OCI-LY7 (cell line): ENCODE measurements around the gene AGRN. TPM values are rescaled to one million over a fixed set of nuclear protein-coding genes. Genes with fewer than 3 reads are reported as not detected.

ENCODE experiments used
- BruUV-seq: library from RNA; stranded (reverse); fragments of 400-500 nt; replicated peaks from 2 replicates; lab custom pipeline; 2021; lab: Mats Ljungman, UMichigan
- CTCF ChIA-PET: fragments of 300-600 bp; sonication (Branson Sonifier 250); formaldehyde crosslinking; loops from one replicate; lab custom pipeline; 2022; ENCODE audit warnings: antibody characterized with exemption; ENCODE audit not compliant: unreplicated experiment; lab: Charles Lee
- POLR2A ChIA-PET: fragments of 300-600 bp; sonication (Branson Sonifier 250); formaldehyde crosslinking; loops from one replicate; lab custom pipeline; 2022; ENCODE audit warnings: antibody characterized with exemption; lab: Charles Lee
- DNase-seq: peaks from one replicate; pipeline ENCODE4 v3.0.0-alpha.2; 2015; ENCODE audit warnings: low spot score
- H2AFZ ChIP-seq: fragments of 200-600 bp; sonication (generic), shearing (Covaris generic); 2 replicates; pipeline ENCODE4 v1.6.1; 2014; ENCODE audit warnings: mild to moderate bottlenecking, antibody characterized with exemption, low read length, moderate library complexity
- H3K27ac ChIP-seq: fragments of 200-600 bp; sonication (generic); 2 replicates; pipeline ENCODE4 v1.5.1; 2014; ENCODE audit warnings: mixed run types, low read depth, mild to moderate bottlenecking, moderate library complexity, low read length, inconsistent platforms; ENCODE audit not compliant: poor library complexity, severe bottlenecking
- H3K36me3 ChIP-seq: fragments of 200-600 bp; sonication (generic); 2 replicates; pipeline ENCODE4 v1.6.1; 2014; ENCODE audit warnings: mild to moderate bottlenecking, antibody characterized with exemption, low read length, moderate library complexity, mixed read lengths; ENCODE audit not compliant: insufficient read depth
- H3K4me1 ChIP-seq: fragments of 200-600 bp; sonication (generic); 2 replicates; pipeline ENCODE4 v1.5.1; 2014; ENCODE audit warnings: mild to moderate bottlenecking, low read length; ENCODE audit not compliant: insufficient read depth, poor library complexity, severe bottlenecking
- H3K4me2 ChIP-seq: fragments of 200-600 bp; sonication (generic); 2 replicates; pipeline ENCODE4 v1.6.1; 2014; ENCODE audit warnings: mild to moderate bottlenecking, low read length
- H3K4me3 ChIP-seq: fragments of 200-600 bp; sonication (generic); 2 replicates; pipeline ENCODE4 v1.5.1; 2014; ENCODE audit warnings: mild to moderate bottlenecking, low read depth, low read length; ENCODE audit not compliant: poor library complexity, severe bottlenecking
- H3K79me2 ChIP-seq: fragments of 200-600 bp; sonication (generic); 2 replicates; pipeline ENCODE4 v1.6.1; 2016; ENCODE audit warnings: low read depth, mild to moderate bottlenecking, low read length, moderate library complexity, mixed read lengths; ENCODE audit not compliant: insufficient read depth
- H3K9me2 ChIP-seq: fragments of 200-600 bp; sonication (generic); 2 replicates; pipeline ENCODE4 v1.6.1; 2016; ENCODE audit warnings: mild to moderate bottlenecking, low read length, mixed read lengths; ENCODE audit not compliant: insufficient read depth
- H3K9me3 ChIP-seq: fragments of 200-600 bp; sonication (generic); 2 replicates; pipeline ENCODE4 v1.6.1; 2014; ENCODE audit warnings: mild to moderate bottlenecking, mixed run types, low read length, mixed read lengths
- H4K20me1 ChIP-seq: fragments of 200-600 bp; sonication (generic); 2 replicates; pipeline ENCODE4 v1.6.1; 2014; ENCODE audit warnings: mild to moderate bottlenecking, antibody characterized with exemption, low read length, moderate library complexity, mixed read lengths; ENCODE audit not compliant: insufficient read depth
- EZH2phosphoT487 ChIP-seq: fragments of 200-600 bp; sonication (generic); IDR thresholded peaks from 2 replicates; pipeline ENCODE4 v1.6.1; 2018; ENCODE audit warnings: low read depth, borderline replicate concordance, mild to moderate bottlenecking, mixed run types, antibody characterized with exemption, low read length, moderate library complexity, mixed read lengths
- intact Hi-C: fragments of 100-400 bp; cut with micrococcal nuclease; formaldehyde crosslinking; loops from one replicate; pipeline ENCODE4 v1.10.0; 2022; ENCODE audit not compliant: unreplicated experiment
- total RNA-seq, 2 experiments: library from RNA; depleted of rRNA in 1 of 2; stranded (reverse); fragments of >200 nt in 1 of 2; shearing (Covaris generic) in 1 of 2; gene quantifications; 2 replicates each; pipeline ENCODE4 v1.2.3, GENCODE V29; 2014 to 2022
- TF ChIP-seq, protein P1 (sequence below): fragments of 200-600 bp; sonication (generic); conservative IDR thresholded peaks from 2 replicates; pipeline ENCODE4 v1.5.1; 2014; ENCODE audit warnings: mild to moderate bottlenecking, antibody characterized with exemption, low read length, moderate library complexity, mixed read lengths

AGRN gene
- total RNA-seq, 2 experiments from 2014 or later: 2.7 to 9.1 TPM

DNA sequence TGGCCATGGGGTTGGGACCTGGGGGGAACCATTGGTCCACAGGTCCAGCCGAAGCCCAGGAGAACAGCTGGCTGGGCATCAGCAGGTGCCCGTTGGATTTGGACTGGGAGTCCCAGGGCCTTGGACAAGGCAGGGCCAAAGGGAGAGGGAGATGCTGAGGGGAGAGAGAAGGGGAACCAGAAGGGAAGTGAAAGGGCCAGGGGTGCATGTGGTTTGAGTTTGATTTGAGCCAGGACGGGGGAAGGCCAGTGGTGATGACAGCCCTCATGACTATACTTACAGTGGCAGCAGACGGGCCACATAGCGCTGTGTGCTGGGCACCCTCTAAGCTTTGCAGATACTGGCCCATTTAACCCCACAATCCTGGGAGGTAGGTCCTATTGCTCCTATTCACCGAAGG lies 18.8 kb downstream of the AGRN start:
- ChIA-PET POLR2A (no interaction called here), CTCF (no interaction called here)
- H4K20me1 ChIP-seq: no peaks in the 10 kb centered on the region
- peaks cover 15% of the 10 kb centered on the region for H3K4me1 ChIP-seq
- H3K36me3 ChIP-seq: no peaks in the 10 kb centered on the region
- no peak overlapping the region for H3K27ac ChIP-seq
- intact Hi-C loops: loop anchor here (10.0 kb wide), 2 partner anchors 54 to 196 kb away; partner anchors contain the start of genes B3GALT6, PERM1 and SDF4
- no peak overlapping the region for H2AFZ ChIP-seq
- H3K79me2 ChIP-seq: no peaks in the 10 kb centered on the region
- DNase-seq: peak; percentile 30
- H3K4me2 ChIP-seq: no peak overlapping the region
- H3K9me3 ChIP-seq: no peaks in the 10 kb centered on the region
- H3K4me3 ChIP-seq: no peak overlapping the region
- TF ChIP-seq EZH2phosphoT487: no peak
- TF ChIP-seq, protein P1, sequence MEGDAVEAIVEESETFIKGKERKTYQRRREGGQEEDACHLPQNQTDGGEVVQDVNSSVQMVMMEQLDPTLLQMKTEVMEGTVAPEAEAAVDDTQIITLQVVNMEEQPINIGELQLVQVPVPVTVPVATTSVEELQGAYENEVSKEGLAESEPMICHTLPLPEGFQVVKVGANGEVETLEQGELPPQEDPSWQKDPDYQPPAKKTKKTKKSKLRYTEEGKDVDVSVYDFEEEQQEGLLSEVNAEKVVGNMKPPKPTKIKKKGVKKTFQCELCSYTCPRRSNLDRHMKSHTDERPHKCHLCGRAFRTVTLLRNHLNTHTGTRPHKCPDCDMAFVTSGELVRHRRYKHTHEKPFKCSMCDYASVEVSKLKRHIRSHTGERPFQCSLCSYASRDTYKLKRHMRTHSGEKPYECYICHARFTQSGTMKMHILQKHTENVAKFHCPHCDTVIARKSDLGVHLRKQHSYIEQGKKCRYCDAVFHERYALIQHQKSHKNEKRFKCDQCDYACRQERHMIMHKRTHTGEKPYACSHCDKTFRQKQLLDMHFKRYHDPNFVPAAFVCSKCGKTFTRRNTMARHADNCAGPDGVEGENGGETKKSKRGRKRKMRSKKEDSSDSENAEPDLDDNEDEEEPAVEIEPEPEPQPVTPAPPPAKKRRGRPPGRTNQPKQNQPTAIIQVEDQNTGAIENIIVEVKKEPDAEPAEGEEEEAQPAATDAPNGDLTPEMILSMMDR: no peak
- BruUV-seq: no TSS peak
- H3K9me2 ChIP-seq: no peaks in the 10 kb centered on the region

DNA sequence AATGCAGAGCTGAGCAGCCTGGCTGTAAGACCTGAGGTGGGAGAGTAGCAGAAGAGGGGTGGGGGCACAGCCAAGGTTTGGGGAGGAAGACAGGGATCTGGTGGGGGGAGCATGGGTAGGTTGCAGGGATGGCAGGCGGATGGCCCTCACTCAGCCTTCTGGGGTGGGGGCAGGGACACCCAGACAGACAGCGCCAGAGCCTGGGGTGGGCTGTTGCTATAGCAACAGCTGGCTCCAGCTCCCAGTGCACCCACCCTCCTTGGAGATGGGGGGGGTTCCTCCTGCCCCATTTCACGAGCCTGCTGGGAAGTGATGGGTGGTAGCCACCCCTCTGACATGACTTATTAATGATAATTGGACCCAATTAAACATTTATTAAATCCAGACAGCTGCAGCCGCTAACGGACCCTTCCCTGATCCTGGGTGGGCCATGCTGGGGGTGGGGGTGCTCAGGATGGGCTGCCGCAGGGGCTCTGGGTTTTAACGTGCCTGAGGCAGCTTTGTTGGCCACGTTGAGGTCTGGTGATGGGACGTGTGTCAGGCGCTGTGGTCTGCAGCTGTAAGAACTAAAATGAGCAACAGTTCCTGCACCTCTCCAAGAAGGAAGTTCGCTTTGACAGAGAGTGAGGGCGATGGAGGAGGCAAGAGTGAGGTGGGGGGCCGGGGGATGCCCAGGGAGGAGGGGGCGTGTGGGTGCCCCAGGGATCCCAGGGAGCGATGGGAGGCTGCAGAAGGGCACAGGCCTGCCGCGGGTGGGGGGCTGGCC lies 19.4 kb downstream of the AGRN start:
- no peak overlapping the region for H3K27ac ChIP-seq
- H3K9me2 ChIP-seq: no peaks in the 10 kb centered on the region
- H3K36me3 ChIP-seq: no peaks in the 10 kb centered on the region
- ChIA-PET CTCF (no interaction called here), POLR2A (no interaction called here)
- H3K4me1 ChIP-seq: peaks cover 15% of the 10 kb centered on the region
- no peak overlapping the region for H2AFZ ChIP-seq
- H3K79me2 ChIP-seq: no peaks in the 10 kb centered on the region
- no peak for TF ChIP-seq EZH2phosphoT487
- TF ChIP-seq, protein P1: no peak
- intact Hi-C loops: loop anchor here (10.0 kb wide), 2 partner anchors 55 to 195 kb away; partner anchors contain the start of genes B3GALT6, PERM1 and SDF4
- BruUV-seq: no TSS peak
- H4K20me1 ChIP-seq: no peaks in the 10 kb centered on the region
- H3K4me2 ChIP-seq: no peak overlapping the region
- DNase-seq: no peak
- H3K4me3 ChIP-seq: no peak overlapping the region
- H3K9me3 ChIP-seq: no peaks in the 10 kb centered on the region
